Measurements from ENCODE around the gene SLC35E4.
A peak's percentile ranks its signal among the peaks of the same experiment; 100 is the strongest.

- TF ChIP-seq CTCF (IDR thresholded peaks at IDR 0.05), result no peak
- peak; percentile 59 for TF ChIP-seq POLR2A (IDR thresholded peaks at IDR 0.05)
Measured at GRCh38 chr22:30635273-30636225, at the start of gene SLC35E4.

Measured in right lobe of liver (tissue), 4 donors.